VCaP (cell line): ENCODE data around the gene BCL11B.

Experiments used
- H3K27ac ChIP-seq: fragments of 450-650 bp; 2 replicates; pipeline ENCODE4 v1.5.1; 2017
- TF ChIP-seq, protein P1 (sequence below): fragments of 450-650 bp; conservative IDR thresholded peaks from 2 replicates; pipeline ENCODE4 v1.5.1; 2017; ENCODE audit warnings: mild to moderate bottlenecking, moderate library complexity

BCL11B gene

GRCh38 chr14:99317231-99318090, 45.5 kb upstream of the BCL11B start:
- TF ChIP-seq, protein P1, sequence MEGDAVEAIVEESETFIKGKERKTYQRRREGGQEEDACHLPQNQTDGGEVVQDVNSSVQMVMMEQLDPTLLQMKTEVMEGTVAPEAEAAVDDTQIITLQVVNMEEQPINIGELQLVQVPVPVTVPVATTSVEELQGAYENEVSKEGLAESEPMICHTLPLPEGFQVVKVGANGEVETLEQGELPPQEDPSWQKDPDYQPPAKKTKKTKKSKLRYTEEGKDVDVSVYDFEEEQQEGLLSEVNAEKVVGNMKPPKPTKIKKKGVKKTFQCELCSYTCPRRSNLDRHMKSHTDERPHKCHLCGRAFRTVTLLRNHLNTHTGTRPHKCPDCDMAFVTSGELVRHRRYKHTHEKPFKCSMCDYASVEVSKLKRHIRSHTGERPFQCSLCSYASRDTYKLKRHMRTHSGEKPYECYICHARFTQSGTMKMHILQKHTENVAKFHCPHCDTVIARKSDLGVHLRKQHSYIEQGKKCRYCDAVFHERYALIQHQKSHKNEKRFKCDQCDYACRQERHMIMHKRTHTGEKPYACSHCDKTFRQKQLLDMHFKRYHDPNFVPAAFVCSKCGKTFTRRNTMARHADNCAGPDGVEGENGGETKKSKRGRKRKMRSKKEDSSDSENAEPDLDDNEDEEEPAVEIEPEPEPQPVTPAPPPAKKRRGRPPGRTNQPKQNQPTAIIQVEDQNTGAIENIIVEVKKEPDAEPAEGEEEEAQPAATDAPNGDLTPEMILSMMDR: no peak
- no peak overlapping the region for H3K27ac ChIP-seq

DNA sequence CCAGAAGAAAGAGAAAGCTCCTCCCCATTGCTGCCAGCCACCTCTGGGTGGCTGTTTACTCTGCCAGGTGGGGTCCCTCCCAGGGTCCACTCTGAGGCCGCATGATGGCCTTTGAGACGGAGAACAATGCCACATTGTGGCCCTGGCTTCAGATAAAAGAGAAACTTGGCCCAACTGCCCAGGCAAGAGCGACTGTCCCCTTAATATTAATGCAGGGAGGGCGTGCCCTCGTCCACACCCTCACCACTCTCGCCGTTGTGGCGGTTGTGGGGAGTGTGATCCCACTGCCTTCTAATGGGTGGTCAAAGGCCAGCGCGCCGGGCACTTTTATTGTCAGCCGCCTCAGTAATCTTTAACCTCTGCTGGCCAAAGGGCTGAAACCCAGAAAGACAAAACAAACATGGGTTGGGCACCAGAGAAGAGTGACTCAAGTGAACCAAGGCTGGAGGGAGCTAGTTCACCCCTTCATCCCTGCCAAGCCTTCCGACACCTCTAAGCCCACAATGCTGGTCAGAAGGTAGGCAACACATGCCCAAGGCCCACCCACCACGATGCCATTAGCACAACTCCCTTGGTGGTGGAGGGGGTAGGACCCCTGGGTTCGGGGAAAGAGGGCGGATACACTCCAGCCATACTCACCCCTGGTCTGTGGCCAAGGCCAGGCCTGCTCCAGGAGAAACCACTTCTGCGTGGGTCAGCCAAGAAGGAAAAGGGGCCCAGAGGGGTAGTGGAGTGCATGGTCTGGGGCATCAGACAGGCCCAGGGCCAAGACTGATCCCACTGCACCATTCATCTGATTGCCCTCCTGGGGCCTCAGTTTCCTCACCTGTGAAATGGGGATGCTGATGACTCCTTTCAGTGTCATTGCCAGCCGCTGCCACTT, 44.5 kb upstream of the BCL11B start:
- TF ChIP-seq, protein P1: no peak

GRCh38 chr14:99315197-99315596, 43.2 kb upstream of the BCL11B start:
- TF ChIP-seq, protein P1: no peak
- H3K27ac ChIP-seq: no peak overlapping the region

More for the DNA sequence above, 44.5 kb upstream of the BCL11B start:
- H3K27ac ChIP-seq: no peak overlapping the region

DNA sequence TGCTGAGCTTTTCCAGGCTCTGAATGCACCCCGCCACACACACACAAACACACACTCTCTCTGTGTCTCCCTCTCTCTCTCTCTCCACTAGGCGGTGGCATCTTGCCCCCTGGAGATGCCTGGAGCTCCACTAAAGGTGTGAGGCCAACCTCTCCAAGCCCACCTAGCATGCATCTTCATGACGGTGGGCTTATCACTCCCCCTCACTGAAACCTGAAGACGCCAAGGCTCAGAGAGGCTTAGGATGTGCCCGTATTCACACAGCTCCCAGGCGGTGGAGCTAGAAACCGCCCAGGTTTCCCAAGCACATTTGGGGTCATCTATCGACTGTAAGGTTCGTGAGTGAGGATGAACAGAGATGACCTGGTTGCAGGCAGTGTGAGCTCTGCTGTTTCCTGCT, 42.6 kb upstream of the BCL11B start:
- no peak overlapping the region for H3K27ac ChIP-seq
- TF ChIP-seq, protein P1: no peak

DNA sequence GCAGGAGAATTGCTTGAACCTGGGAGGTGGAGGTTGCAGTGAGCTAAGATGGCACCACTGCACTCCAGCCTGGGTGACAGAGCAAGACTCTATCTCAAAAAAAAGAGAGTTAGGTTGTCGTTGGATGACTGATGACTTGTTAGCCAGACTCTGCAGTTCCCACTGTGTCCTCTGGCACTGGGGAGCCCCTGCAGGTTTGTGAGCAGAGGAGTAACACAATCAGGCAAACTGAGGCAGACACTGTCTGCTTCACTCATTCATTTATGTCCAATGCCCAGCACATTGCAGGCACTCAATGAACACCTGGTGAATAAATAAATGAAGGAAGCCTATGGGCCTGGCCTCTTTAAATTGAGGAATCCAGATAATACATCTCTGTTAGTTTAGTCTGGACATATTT, 41.2 kb upstream of the BCL11B start:
- TF ChIP-seq, protein P1: no peak
- no peak overlapping the region for H3K27ac ChIP-seq

DNA sequence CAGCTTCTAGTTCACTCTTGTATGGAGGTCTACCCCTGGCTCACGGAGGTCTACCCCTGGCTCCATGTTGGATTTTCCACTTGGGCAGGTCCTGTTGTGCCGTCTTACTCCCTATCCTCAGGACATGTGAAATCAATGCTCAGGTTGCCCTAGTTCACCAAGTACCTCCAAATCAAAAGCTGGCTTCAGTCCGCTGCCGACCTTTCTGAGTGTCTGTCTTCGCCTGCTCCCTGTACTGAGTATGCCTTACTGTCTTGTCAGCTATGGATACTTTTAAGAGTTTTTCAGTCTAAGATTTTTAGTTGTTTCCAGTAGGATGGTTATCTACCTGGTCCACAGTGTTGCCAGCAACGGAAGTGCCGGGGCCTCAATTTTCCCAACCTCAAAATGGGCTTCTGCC, 40.1 kb upstream of the BCL11B start:
- no peak overlapping the region for H3K27ac ChIP-seq
- TF ChIP-seq, protein P1: no peak

DNA sequence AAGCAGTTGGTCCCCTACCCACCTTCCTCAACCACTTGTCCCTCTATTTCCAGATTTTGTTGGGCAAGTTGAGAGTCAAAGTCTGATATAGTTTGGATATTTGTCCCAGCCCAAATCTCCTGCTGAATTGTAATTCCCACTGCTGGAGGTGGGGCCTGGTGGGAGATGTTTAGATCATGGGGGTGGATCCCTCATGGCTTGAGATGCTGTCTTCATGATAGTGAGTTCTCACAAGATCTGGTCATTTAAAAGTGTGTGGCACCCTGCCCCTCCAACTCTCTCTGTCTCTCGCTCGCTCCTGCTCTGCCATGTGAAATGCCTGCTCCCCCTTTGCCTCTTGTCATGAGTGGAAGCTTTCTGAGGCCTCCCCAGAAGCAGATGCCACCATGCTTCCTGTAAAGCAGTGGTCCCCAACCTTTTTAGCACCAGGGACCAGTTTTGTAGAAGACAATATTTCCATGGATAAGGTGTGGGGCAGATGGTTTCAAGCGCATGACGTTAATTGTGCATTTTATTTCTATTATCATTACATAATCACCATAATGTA, 37.3 kb upstream of the BCL11B start:
- H3K27ac ChIP-seq: no peak overlapping the region

More for the DNA sequence above, 37.3 kb upstream of the BCL11B start:
- TF ChIP-seq, protein P1: no peak
